ENCODE measurements around the gene IQCM.

DNA sequence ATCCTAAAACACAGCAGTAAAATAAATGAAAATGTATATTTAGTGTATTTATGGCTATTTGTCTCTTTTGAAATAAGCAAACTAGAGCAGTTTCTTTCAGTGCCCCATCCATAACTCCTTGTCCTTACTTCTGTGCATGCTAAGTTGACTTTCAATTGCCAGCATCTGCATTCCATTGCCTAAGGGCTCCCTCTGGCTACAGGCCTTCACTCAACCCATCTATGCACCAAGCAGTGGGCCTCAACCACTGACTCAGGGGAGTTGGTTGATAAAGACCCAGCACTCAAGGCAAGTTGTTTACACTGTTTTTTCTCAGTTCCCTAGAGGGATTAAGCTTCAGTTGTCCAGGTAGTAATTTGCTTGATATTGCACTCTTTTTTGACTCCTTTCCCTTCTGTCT is 265.7 kb downstream of the IQCM start:
- TF ChIP-seq, protein P1, sequence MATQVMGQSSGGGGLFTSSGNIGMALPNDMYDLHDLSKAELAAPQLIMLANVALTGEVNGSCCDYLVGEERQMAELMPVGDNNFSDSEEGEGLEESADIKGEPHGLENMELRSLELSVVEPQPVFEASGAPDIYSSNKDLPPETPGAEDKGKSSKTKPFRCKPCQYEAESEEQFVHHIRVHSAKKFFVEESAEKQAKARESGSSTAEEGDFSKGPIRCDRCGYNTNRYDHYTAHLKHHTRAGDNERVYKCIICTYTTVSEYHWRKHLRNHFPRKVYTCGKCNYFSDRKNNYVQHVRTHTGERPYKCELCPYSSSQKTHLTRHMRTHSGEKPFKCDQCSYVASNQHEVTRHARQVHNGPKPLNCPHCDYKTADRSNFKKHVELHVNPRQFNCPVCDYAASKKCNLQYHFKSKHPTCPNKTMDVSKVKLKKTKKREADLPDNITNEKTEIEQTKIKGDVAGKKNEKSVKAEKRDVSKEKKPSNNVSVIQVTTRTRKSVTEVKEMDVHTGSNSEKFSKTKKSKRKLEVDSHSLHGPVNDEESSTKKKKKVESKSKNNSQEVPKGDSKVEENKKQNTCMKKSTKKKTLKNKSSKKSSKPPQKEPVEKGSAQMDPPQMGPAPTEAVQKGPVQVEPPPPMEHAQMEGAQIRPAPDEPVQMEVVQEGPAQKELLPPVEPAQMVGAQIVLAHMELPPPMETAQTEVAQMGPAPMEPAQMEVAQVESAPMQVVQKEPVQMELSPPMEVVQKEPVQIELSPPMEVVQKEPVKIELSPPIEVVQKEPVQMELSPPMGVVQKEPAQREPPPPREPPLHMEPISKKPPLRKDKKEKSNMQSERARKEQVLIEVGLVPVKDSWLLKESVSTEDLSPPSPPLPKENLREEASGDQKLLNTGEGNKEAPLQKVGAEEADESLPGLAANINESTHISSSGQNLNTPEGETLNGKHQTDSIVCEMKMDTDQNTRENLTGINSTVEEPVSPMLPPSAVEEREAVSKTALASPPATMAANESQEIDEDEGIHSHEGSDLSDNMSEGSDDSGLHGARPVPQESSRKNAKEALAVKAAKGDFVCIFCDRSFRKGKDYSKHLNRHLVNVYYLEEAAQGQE (IDR thresholded peaks at IDR 0.05; ENCODE audit: insufficient replicate concordance, low read depth), result no peak
- TF ChIP-seq, protein P2, sequence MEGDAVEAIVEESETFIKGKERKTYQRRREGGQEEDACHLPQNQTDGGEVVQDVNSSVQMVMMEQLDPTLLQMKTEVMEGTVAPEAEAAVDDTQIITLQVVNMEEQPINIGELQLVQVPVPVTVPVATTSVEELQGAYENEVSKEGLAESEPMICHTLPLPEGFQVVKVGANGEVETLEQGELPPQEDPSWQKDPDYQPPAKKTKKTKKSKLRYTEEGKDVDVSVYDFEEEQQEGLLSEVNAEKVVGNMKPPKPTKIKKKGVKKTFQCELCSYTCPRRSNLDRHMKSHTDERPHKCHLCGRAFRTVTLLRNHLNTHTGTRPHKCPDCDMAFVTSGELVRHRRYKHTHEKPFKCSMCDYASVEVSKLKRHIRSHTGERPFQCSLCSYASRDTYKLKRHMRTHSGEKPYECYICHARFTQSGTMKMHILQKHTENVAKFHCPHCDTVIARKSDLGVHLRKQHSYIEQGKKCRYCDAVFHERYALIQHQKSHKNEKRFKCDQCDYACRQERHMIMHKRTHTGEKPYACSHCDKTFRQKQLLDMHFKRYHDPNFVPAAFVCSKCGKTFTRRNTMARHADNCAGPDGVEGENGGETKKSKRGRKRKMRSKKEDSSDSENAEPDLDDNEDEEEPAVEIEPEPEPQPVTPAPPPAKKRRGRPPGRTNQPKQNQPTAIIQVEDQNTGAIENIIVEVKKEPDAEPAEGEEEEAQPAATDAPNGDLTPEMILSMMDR (IDR thresholded peaks at IDR 0.05; ENCODE audit: insufficient read depth, low read length), result no peak
- no peak for TF ChIP-seq SPI1 (IDR thresholded peaks at IDR 0.05; ENCODE audit: borderline replicate concordance, low read depth)

Data from HL-60 (cell line).